ENCODE results near the gene GSDMA.
"Not testable (repeated sequence)": the region's sequence is repeated elsewhere in the genome, so short reads cannot be mapped to it uniquely, and the experiment has no call there.

GSDMA gene

DNA sequence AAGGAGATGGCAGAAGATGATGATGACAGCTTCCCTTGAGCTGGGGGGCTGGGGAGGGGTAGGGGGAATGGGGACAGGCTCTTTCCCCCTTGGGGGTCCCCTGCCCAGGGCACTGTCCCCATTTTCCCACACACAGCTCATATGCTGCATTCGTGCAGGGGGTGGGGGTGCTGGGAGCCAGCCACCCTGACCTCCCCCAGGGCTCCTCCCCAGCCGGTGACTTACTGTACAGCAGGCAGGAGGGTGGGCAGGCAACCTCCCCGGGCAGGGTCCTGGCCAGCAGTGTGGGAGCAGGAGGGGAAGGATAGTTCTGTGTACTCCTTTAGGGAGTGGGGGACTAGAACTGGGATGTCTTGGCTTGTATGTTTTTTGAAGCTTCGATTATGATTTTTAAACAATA, 34.7 kb downstream of the GSDMA start:
- DNase-seq = no peak

DNA sequence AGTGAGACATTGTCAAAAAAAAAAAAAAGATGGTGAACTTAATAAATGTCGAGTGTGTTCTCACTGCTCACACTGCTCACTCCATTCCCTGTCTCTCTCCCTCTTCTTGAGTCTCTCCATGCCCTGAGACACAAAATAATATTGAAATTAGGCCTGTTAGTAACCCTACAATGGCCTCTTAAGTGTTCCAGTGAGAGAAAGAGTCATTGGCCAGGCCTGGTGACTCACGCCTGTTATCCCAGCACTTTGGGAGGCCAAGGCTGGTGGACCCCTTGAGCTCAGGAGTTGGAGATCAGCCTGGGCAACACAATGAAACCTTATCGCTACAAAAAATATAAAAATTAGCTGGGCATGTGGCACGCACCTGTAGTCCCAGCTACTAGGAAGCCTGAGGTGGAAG, 36.3 kb downstream of the GSDMA start:
- DNase-seq = no peak

- no peak for DNase-seq
These were observed 37.4 kb downstream of the GSDMA start for GRCh38 chr17:40000161-40000560.

GRCh38 chr17:40001335-40001734, 38.5 kb downstream of the GSDMA start:
- DNase-seq = not testable (repeated sequence)

- no peak for DNase-seq
These were observed 41.3 kb downstream of the GSDMA start for GRCh38 chr17:40004072-40004471.

- DNase-seq = no peak
These were observed 41.9 kb downstream of the GSDMA start for GRCh38 chr17:40004712-40005111.

DNA sequence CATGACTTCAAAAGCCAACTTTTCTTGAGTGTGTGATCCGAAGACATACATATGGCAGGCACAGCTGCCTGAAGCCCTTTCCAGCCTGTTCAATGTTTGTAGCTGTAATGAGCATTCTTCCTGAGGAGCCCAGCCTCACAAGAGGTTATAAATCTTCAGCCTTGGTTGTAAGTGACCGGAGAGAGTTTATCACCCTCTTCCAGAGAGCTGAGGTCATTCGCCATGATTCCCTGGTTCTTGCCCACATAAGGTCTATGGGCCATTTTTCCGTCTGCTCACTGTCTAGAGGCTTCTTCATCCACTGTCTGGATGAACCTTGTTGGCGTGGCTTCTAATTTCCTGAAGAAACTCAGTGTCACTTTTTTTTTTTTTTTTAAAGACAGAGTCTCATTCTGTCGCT, 42.7 kb downstream of the GSDMA start:
- DNase-seq = no peak

- not testable (repeated sequence) for DNase-seq
These were observed 48.2 kb downstream of the GSDMA start for GRCh38 chr17:40010946-40011500.

GRCh38 chr17:40012017-40012647, 49.3 kb downstream of the GSDMA start:
- not testable (repeated sequence) for DNase-seq

GRCh38 chr17:40014375-40014980, 51.7 kb downstream of the GSDMA start:
- DNase-seq = no peak

DNA sequence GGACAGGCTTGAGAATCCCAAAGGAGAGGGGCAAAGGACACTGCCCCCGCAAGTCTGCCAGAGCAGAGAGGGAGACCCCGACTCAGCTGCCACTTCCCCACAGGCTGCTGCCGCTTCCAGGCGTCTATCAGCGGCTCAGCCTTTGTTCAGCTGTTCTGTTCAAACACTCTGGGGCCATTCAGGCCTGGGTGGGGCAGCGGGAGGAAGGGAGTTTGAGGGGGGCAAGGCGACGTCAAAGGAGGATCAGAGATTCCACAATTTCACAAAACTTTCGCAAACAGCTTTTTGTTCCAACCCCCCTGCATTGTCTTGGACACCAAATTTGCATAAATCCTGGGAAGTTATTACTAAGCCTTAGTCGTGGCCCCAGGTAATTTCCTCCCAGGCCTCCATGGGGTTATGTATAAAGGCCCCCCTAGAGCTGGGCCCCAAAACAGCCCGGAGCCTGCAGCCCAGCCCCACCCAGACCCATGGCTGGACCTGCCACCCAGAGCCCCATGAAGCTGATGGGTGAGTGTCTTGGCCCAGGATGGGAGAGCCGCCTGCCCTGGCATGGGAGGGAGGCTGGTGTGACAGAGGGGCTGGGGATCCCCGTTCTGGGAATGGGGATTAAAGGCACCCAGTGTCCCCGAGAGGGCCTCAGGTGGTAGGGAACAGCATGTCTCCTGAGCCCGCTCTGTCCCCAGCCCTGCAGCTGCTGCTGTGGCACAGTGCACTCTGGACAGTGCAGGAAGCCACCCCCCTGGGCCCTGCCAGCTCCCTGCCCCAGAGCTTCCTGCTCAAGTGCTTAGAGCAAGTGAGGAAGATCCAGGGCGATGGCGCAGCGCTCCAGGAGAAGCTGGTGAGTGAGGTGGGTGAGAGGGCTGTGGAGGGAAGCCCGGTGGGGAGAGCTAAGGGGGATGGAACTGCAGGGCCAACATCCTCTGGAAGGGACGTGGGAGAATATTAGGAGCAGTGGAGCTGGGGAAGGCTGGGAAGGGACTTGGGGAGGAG, 52.5 kb downstream of the GSDMA start, which contains the start of gene CSF3:
TSS of gene CSF3 (plus strand) at position 436 of the 993 bp plus-strand sequence. CDS start at position 471, 35 bp downstream.
- no peak for DNase-seq

DNA sequence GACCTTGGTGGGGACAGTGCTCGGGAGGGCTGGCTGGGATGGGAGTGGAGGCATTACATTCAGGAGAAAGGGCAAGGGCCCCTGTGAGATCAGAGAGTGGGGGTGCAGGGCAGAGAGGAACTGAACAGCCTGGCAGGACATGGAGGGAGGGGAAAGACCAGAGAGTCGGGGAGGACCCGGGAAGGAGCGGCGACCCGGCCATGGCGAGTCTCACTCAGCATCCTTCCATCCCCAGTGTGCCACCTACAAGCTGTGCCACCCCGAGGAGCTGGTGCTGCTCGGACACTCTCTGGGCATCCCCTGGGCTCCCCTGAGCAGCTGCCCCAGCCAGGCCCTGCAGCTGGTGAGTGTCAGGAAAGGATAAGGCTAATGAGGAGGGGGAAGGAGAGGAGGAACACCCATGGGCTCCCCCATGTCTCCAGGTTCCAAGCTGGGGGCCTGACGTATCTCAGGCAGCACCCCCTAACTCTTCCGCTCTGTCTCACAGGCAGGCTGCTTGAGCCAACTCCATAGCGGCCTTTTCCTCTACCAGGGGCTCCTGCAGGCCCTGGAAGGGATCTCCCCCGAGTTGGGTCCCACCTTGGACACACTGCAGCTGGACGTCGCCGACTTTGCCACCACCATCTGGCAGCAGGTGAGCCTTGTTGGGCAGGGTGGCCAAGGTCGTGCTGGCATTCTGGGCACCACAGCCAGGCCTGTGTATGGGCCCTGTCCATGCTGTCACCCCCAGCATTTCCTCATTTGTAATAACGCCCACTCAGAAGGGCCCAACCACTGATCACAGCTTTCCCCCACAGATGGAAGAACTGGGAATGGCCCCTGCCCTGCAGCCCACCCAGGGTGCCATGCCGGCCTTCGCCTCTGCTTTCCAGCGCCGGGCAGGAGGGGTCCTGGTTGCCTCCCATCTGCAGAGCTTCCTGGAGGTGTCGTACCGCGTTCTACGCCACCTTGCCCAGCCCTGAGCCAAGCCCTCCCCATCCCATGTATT, 53.5 kb downstream of the GSDMA start:
- no peak for DNase-seq

DNA sequence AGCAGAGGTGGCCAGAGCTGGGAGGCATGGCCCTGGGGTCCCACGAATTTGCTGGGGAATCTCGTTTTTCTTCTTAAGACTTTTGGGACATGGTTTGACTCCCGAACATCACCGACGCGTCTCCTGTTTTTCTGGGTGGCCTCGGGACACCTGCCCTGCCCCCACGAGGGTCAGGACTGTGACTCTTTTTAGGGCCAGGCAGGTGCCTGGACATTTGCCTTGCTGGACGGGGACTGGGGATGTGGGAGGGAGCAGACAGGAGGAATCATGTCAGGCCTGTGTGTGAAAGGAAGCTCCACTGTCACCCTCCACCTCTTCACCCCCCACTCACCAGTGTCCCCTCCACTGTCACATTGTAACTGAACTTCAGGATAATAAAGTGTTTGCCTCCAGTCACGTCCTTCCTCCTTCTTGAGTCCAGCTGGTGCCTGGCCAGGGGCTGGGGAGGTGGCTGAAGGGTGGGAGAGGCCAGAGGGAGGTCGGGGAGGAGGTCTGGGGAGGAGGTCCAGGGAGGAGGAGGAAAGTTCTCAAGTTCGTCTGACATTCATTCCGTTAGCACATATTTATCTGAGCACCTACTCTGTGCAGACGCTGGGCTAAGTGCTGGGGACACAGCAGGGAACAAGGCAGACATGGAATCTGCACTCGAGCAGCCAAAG, 54.7 kb downstream of the GSDMA start:
- DNase-seq = no peak

- DNase-seq = no peak
These were observed 55.7 kb downstream of the GSDMA start for GRCh38 chr17:40018211-40019121.

DNA sequence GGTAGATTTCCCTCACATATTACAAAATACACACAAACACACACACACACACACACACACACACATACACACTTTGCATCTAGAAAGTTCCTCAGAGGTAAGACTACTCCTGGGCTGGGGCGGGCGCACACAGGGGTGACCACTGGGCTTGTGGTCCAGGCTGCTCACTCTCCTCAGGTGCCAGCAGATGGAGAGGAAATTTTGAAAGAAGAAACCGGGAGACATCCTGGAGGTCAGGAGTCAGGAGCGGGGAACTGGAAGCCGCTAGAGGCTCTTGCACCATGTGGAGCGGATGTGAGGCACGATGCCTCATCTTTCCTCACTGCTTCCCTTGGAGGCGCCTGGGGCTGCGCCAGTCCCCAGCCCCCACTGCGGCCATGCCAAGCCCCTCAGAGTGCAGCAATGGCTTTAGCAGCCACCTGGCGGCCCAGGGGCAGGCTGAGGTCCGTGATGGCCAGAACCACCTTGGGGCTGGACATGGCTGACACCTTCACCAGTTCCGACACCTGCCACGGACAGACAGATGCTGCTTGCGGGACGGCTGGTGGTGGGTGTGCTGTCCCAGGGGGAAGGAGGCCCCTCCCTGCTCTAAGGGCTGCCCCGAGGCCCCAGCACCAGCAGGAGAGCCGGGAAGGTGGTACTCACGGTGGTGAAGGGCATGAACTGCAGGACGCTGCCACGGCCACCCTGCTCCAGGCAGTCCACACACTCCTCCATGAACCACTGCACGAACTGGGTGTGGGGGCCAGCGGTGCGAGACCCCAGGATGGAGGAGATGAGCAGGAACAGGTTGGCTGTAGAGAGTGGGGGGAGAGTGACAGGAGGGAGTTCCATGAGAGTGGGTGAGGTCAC, 56.6 kb downstream of the GSDMA start:
- DNase-seq = peak; percentile 60

DNA sequence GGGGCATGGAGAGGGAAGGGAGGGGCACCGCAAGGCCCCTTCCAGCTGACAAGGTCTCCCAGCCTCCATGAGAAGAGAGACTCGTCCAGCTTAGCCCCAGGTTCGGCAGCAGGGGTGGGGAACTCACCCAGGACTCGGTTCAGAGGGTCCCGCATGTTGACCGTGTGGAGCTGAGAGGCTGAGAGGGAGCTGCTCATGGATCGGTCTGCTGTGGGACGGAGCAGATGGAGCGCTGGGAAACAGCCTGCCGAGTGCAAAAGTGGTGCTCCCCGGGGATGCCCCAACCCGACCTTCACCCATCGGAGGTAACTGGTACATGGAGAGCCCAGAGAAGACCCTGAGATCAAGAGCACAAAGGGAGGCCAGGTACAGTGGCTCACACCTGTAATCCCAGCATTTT, 57.3 kb downstream of the GSDMA start:
- DNase-seq = no peak

DNA sequence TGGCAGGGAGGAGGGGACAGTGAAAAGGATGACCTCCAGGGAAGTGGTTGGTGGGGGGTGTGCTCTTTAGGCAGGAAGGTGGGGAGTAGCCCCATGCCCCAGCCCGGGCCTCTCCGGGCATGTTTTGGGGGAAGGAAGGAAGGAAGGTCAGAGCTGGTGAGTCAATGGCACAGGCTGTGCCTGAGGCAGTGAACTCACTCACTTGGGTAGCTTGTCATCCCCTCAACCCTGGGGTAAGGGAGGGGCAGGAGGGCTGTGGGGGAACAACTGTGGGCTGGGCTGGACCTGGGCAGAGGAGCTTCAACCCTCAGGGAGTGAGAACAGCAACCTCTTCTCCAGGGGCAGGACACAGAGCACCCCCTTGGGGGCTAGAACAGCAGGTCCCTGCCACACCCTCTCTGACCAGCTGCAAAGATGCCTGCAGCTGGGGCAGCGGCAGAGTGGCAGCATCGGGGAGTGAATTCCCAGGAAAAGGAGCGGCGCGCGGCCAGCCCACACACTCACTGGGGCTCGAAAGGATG, 58.7 kb downstream of the GSDMA start:
- DNase-seq = peak; percentile 87

GRCh38 chr17:40022497-40022896, 59.7 kb downstream of the GSDMA start:
- DNase-seq = no peak
